ENCODE results near the gene GHR. TPM values are rescaled to one million over a fixed set of nuclear protein-coding genes. Genes with fewer than 3 reads are reported as not detected.
"Not testable (repeated sequence)": the region's sequence is repeated elsewhere in the genome, so short reads cannot be mapped to it uniquely, and the experiment has no call there.

The GHR gene
- total RNA-seq, 1 donor from 2014 or later: 6.6 TPM

GRCh38 chr5:42672925-42673324 lies 249.7 kb downstream of the GHR start:
- Mint-ChIP-seq H3K9me3 (ENCODE audit: low read depth) (peaks cover 27% of the 10 kb centered on the region), H3K36me3 (ENCODE audit: insufficient read depth) (peaks cover 4% of the 10 kb centered on the region)

DNA sequence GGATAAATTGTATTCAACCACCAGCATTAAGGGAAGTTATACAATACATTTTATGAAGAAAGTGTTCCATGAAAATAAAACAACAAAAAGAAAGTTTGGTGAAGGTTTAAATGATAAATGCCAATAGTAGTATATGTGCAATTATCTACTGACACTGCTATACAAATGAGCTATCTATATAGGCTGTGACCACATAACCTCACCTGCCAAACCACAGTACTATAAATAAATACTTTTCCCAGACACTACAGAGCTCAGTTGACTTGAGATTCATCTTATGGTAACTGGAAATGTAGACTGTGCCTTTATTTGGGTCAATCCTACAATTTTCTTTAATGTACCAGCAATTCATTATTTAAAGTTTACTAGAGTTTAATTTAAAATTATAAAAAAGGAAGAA lies 252.4 kb downstream of the GHR start:
- H3K4me3 Mint-ChIP-seq (ENCODE audit: low read depth): no peak overlapping the region
- no peaks in the 10 kb centered on the region for H3K27me3 Mint-ChIP-seq
- H3K27ac Mint-ChIP-seq: no peak overlapping the region
- H3K4me1 Mint-ChIP-seq (ENCODE audit: low read depth): no peaks in the 10 kb centered on the region
- no peak for TF ChIP-seq CTCF (IDR thresholded peaks at IDR 0.05; ENCODE audit: unreplicated experiment)
- peaks cover 4% of the 10 kb centered on the region for H3K36me3 Mint-ChIP-seq (ENCODE audit: insufficient read depth)
- DNase-seq (ENCODE audit: low spot score, unreplicated experiment): no peak
- peaks cover 20% of the 10 kb centered on the region for H3K9me3 Mint-ChIP-seq (ENCODE audit: low read depth)

More at GRCh38 chr5:42672925-42673324, 249.7 kb downstream of the GHR start:
- DNase-seq (ENCODE audit: low spot score, unreplicated experiment): no peak
- no peak overlapping the region for H3K4me3 Mint-ChIP-seq (ENCODE audit: low read depth)
- TF ChIP-seq CTCF (IDR thresholded peaks at IDR 0.05; ENCODE audit: unreplicated experiment): no peak
- H3K4me1 Mint-ChIP-seq (ENCODE audit: low read depth): no peaks in the 10 kb centered on the region
- no peaks in the 10 kb centered on the region for H3K27me3 Mint-ChIP-seq
- no peak overlapping the region for H3K27ac Mint-ChIP-seq

DNA sequence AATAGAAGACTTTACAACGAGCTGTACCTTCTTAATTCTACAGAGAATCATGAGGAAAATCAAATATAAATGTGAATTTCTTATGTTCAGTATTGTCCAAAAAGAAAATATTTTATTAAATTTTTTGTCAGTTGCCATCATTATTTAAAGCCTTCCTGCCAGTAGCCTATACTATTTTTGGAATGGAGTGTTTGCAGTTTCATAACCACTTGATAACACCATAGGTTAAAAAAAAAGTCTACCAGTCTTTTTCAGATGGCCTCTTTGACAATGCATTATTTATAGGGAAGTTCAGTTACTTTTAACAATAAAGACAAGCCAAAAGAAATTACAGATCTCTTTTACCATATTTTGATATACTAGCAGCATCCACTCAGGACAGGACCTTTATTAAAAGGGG lies 253.1 kb downstream of the GHR start:
- Mint-ChIP-seq H3K36me3 (ENCODE audit: insufficient read depth) (no peaks in the 10 kb centered on the region), H3K27me3 (no peaks in the 10 kb centered on the region), H3K4me1 (ENCODE audit: low read depth) (no peaks in the 10 kb centered on the region), H3K4me3 (ENCODE audit: low read depth) (no peak overlapping the region), H3K27ac (no peak overlapping the region), H3K9me3 (ENCODE audit: low read depth) (peaks cover 17% of the 10 kb centered on the region)
- DNase-seq (ENCODE audit: low spot score, unreplicated experiment): no peak
- no peak for TF ChIP-seq CTCF (IDR thresholded peaks at IDR 0.05; ENCODE audit: unreplicated experiment)

DNA sequence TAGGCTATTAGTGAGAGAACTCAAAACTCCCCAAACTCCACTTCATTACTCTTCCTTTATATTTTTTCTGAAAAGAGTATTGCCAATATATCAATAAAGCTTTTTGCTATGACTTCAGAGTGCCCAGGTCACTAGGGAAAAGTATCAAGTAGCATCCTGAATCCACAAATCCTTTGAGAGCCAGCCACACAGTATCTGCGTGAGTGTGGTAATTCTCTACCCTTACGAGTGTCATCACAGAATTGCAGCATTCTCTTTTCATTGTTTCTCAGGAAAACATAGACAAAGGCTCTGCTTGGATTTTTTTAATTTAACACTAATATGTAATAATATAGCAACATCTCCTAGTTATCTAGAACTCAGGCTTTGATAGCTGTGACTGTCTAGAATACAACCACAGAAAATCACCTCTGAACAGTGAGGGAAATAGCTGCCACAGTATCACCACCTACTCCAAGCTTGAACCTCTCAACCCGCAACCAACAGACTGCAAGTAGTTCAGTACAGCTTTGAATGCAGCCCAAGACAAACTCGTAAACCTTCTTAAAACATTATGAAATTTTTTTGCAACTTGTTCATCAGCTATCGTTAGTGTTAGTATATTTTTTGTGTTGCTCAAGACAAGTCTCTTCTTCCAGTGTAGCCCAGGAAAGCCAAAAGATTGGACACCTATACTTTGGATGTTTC lies 254.1 kb downstream of the GHR start:
- H3K9me3 Mint-ChIP-seq (ENCODE audit: low read depth): peaks cover 12% of the 10 kb centered on the region
- no peak overlapping the region for H3K4me3 Mint-ChIP-seq (ENCODE audit: low read depth)
- H3K36me3 Mint-ChIP-seq (ENCODE audit: insufficient read depth): no peaks in the 10 kb centered on the region
- H3K4me1 Mint-ChIP-seq (ENCODE audit: low read depth): no peaks in the 10 kb centered on the region
- no peak for DNase-seq (ENCODE audit: low spot score, unreplicated experiment)
- no peaks in the 10 kb centered on the region for H3K27me3 Mint-ChIP-seq
- no peak overlapping the region for H3K27ac Mint-ChIP-seq
- no peak for TF ChIP-seq CTCF (IDR thresholded peaks at IDR 0.05; ENCODE audit: unreplicated experiment)

DNA sequence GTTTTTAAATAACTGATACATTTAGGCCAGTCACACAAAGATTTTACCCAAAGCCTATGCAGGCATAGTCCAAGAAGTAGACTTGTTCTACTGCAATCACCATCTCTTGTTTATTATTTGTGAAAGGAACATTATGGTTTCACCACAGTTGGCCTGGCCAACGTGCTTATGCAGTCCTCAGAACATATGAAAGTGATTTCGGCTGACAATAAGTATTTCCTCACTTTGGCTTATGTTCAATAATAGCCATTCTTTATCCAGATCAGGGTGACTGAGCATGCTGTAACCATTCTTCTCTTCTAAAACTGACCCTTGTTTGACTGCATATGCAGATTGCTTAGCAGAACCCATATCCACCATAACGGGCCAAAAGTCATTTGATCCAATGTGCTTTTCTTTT lies 256.8 kb downstream of the GHR start:
- no peak overlapping the region for H3K27ac Mint-ChIP-seq

DNA sequence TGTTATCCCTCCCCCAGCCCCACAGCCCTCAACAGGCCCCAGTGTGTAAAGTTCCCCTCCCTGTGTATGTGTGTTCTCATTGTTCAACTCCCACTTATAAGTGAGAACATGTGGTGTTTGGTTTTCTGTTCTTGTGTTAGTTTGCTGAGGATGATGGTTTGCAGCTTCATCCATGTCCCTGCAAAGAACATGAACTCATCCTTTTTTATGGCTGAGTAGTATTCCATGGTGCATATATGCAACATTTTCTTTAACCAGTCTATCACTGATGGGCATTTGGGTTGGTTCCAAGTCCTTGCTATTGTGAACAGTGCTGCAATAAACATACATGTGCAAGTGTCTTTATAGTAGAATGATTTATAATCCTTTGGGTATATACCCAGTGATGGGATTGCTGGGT lies 261.8 kb downstream of the GHR start:
- not testable (repeated sequence) for H3K4me3 Mint-ChIP-seq (ENCODE audit: low read depth); H3K27ac Mint-ChIP-seq; H3K36me3 Mint-ChIP-seq (ENCODE audit: insufficient read depth); H3K4me1 Mint-ChIP-seq (ENCODE audit: low read depth); DNase-seq (ENCODE audit: low spot score, unreplicated experiment); H3K27me3 Mint-ChIP-seq; H3K9me3 Mint-ChIP-seq (ENCODE audit: low read depth)

More for the DNA sequence above, 256.8 kb downstream of the GHR start:
- Mint-ChIP-seq H3K9me3 (ENCODE audit: low read depth) (no peaks in the 10 kb centered on the region), H3K36me3 (ENCODE audit: insufficient read depth) (no peaks in the 10 kb centered on the region), H3K4me3 (ENCODE audit: low read depth) (no peak overlapping the region), H3K4me1 (ENCODE audit: low read depth) (no peaks in the 10 kb centered on the region), H3K27me3 (no peaks in the 10 kb centered on the region)
- TF ChIP-seq CTCF (IDR thresholded peaks at IDR 0.05; ENCODE audit: unreplicated experiment): no peak
- no peak for DNase-seq (ENCODE audit: low spot score, unreplicated experiment)
